GM12878 (cell line): ENCODE data around the gene FLNC. TPM values are rescaled to one million over a fixed set of nuclear protein-coding genes. Genes with fewer than 3 reads are reported as not detected.

Source experiments
- ATAC-seq: fragments of 200-7000 bp; cut with Tn5 transposase; 3 replicates; pipeline ENCODE4 v1.9.1; 2020; ENCODE audit warnings: mild to moderate bottlenecking, moderate library complexity
- BruUV-seq: library from RNA; stranded (reverse); fragments of 400-500 nt; replicated peaks from 2 replicates; lab custom pipeline; 2021; lab: Mats Ljungman, UMichigan
- CTCF ChIA-PET: fragments of 300-600 bp; sonication (Branson Sonifier 250); formaldehyde crosslinking; extraction: SDS; loops from one replicate; lab custom pipeline; 2021; ENCODE audit warnings: inconsistent platforms; lab: Yijun Ruan, JAX
- POLR2A ChIA-PET: fragments of 350-600 bp; formaldehyde crosslinking; extraction: SDS; loops from one replicate; lab custom pipeline; 2021; ENCODE audit warnings: inconsistent platforms; lab: Charles Lee
- RAD21 ChIA-PET: fragments of 300-600 bp; sonication (Branson Sonifier 250); formaldehyde crosslinking; loops from one replicate; lab custom pipeline; 2023; ENCODE audit warnings: antibody characterized with exemption; ENCODE audit not compliant: unreplicated experiment; lab: Charles Lee
- SMC1A ChIA-PET: fragments of 300-600 bp; sonication (Branson Sonifier 250); formaldehyde crosslinking; loops from one replicate; lab custom pipeline; 2023; ENCODE audit not compliant: unreplicated experiment, uncharacterized antibody; lab: Charles Lee
- DNase-seq: peaks from one replicate; pipeline ENCODE4 v3.0.0-alpha.2; 2011; ENCODE audit warnings: low read depth, low spot score
- FAIRE-seq: peaks from 3 replicates; lab custom pipeline; 2011; peaks lifted over from hg19 to GRCh38; lab: Jason Lieb, UNC
- H2AFZ ChIP-seq: 2 replicates; pipeline ENCODE4 v1.6.0; 2011; ENCODE audit warnings: low read depth, low read length, control low read depth; ENCODE audit not compliant: control insufficient read depth
- H3K27ac ChIP-seq: 2 replicates; pipeline ENCODE4 v1.5.1; 2011; ENCODE audit warnings: control low read depth; ENCODE audit not compliant: control insufficient read depth, insufficient read depth
- H3K27me3 ChIP-seq, 2 experiments: replicated peaks in 1 of 2; 2 replicates each; pipeline versions ENCODE4 v1.6.0 to v1.6.1; 2011; ENCODE audit warnings: low read length in 1 of 2; ENCODE audit not compliant: control insufficient read depth in 2 of 2, insufficient read depth in 2 of 2
- H3K36me3 ChIP-seq, 2 experiments: 2 replicates each; pipeline ENCODE4 v1.5.1; 2011; ENCODE audit warnings: low read length in 1 of 2; ENCODE audit not compliant: control insufficient read depth in 2 of 2, insufficient read depth in 2 of 2
- H3K4me1 ChIP-seq: 2 replicates; pipeline ENCODE4 v1.6.1; 2011; ENCODE audit warnings: mild to moderate bottlenecking, low read length, moderate library complexity, mixed read lengths; ENCODE audit not compliant: control insufficient read depth, insufficient read depth
- H3K4me2 ChIP-seq: 2 replicates; pipeline ENCODE4 v1.6.0; 2011; ENCODE audit warnings: control low read depth; ENCODE audit not compliant: control insufficient read depth, insufficient read depth
- H3K4me3 ChIP-seq: fragments of 200-600 bp; sonication (generic); 2 replicates; pipeline ENCODE4 v1.5.1; 2016
- H3K79me2 ChIP-seq: 2 replicates; pipeline ENCODE4 v1.6.0; 2011; ENCODE audit warnings: low read length; ENCODE audit not compliant: control insufficient read depth, insufficient read depth
- H3K9ac ChIP-seq: 2 replicates; pipeline ENCODE4 v1.8.0; 2011; ENCODE audit warnings: low read length, control low read depth, mixed read lengths; ENCODE audit not compliant: control insufficient read depth, insufficient read depth
- H3K9me3 ChIP-seq: replicated peaks from 3 replicates; pipeline ENCODE4 v1.5.1; 2011; ENCODE audit warnings: mild to moderate bottlenecking, low read length; ENCODE audit not compliant: control insufficient read depth, insufficient read depth
- H4K20me1 ChIP-seq: 2 replicates; pipeline ENCODE4 v1.6.0; 2011; ENCODE audit not compliant: control insufficient read depth, insufficient read depth
- FOXM1 ChIP-seq: IDR thresholded peaks from 2 replicates; pipeline ENCODE4 v1.6.1; 2012; ENCODE audit warnings: low read depth, mild to moderate bottlenecking, inconsistent platforms, low read length, moderate library complexity
- NFYA ChIP-seq: IDR thresholded peaks from 2 replicates; pipeline ENCODE4 v1.6.1; 2011; ENCODE audit warnings: low read depth, mild to moderate bottlenecking, low read length, improper control_type of control experiment, borderline replicate concordance
- SMC3 ChIP-seq: IDR thresholded peaks from 2 replicates; pipeline ENCODE4 v1.6.1; 2011; ENCODE audit warnings: low read length, improper control_type of control experiment, borderline replicate concordance
- ZZZ3 ChIP-seq: IDR thresholded peaks from 2 replicates; pipeline ENCODE4 v1.6.1; 2011; ENCODE audit warnings: low read depth; ENCODE audit not compliant: control insufficient read depth, insufficient read length
- WGBS: methylation state at CpG from one replicate; pipeline ENCODE4 v1.1.6; 2016; ENCODE audit warnings: low lambda C conversion rate; ENCODE audit not compliant: insufficient replicate concordance, insufficient coverage; ENCODE audit errors: missing lambda C conversion rate; 5-methylcytosine and 5-hydroxymethylcytosine counted together
- in situ Hi-C: fragments of 300-500 bp; cut with MboI; formaldehyde crosslinking; loops from 9 replicates; pipeline ENCODE4 v1.14.3; 2018; ENCODE audit warnings: mixed read lengths
- intact Hi-C: fragments of 100-400 bp; cut with micrococcal nuclease; formaldehyde crosslinking; loops from one replicate; pipeline ENCODE4 v1.14.2; 2022; ENCODE audit not compliant: unreplicated experiment
- polyA plus RNA-seq, 11 experiments: library from polyadenylated mRNA; depleted of rRNA in 4 of 11; unstranded in 6 of 11; stranded (reverse) in 5 of 11; fragments of >200 nt; fragmentation: Nextera tagmentation in 4 of 11; fragmentation: Illumina TruSeq in 1 of 11; extraction: Ambion mirVana in 4 of 11; extraction: Trizol in 1 of 11; gene quantifications; 1 replicate in 1 of 11; 2 replicates in 10 of 11; pipeline versions ENCODE4 v1.2.1 to v1.2.3, GENCODE V29; 2011 to 2016; ENCODE audit warnings: inconsistent platforms in 2 of 11, missing spikeins in 2 of 11, low read depth in 1 of 11
- total RNA-seq, 4 experiments: library from RNA; depleted of rRNA in 3 of 4; stranded (reverse); fragments of >200 nt in 3 of 4; fragmentation: Illumina TruSeq in 1 of 4; extraction: Trizol in 1 of 4; gene quantifications; 2 replicates each; pipeline versions ENCODE4 v1.2.1 to v1.2.3, GENCODE V29; 2013 to 2021
- TF ChIP-seq, protein P1 (sequence below): IDR thresholded peaks from 2 replicates; pipeline ENCODE4 v1.6.1; 2011; ENCODE audit warnings: low read depth, mild to moderate bottlenecking, low read length, moderate library complexity, borderline replicate concordance; ENCODE audit errors: extremely low read depth

The FLNC gene
- total and polyA plus RNA-seq, 10 of the 15 experiments (the other 5 are each of a cell fraction or from before 2014, with no cell fraction given): 0.01 to 0.21 (median 0.06) TPM; not detected in 3

DNA sequence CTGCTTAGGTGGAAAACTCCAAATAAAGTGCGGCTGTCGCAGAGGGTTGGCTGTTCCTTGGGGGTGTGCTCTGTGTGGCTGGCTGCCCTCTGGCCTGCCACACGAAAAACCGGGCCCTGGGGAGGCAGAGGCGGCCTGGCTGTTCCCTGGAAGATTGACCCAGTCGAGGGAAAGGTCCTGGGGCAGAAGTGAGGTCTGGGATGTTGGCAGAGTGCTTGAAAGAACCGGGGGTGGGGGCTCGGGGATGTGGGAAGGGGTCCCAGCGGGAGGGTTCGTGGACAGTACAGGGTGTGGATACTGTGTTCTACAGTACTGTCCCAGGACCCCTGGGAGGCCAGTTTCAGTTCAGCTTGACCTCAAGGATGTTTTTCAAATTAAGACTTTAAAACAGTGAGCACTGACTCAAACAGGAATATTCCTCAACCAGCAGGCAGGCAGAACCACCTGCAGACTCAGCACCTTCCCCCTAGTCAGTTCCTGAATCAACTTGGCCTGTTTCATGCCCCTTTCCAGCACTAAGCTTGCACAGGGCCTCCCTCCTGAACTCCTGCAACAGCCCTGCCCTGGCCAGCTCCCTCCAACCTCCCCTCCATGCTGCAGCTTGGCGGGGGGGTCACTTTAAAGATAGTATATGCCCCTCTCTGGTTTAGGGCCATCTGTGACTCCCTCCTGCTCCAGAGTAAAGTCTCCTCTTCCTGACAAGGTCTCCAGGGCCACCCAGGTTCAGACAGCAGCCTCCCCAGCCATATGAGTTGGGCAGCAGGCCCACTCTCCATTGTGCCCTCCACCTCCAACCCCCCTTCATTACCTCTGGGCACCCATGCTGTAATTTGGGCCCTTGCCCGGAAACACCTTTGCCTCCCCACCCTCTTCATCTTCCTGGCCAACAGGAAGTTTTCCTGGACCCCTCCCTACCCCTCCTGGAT is 29.3 kb downstream of the FLNC start:
- FAIRE-seq (no peak), DNase-seq (no peak), ATAC-seq (no peak)
- ChIA-PET SMC1A (interaction anchor here (1.0 kb wide), 1 partner anchor 121 kb away, joined by 3 read pairs; no protein-coding TSS in a partner anchor), POLR2A (interaction anchor here (1.1 kb wide), 1 partner anchor 24 kb away, joined by 4 read pairs; no protein-coding TSS in a partner anchor), RAD21 (interaction anchor here (0.7 to 1.1 kb wide), 3 partner anchors 24 to 333 kb away, joined by 3 to 4 read pairs (median 3); no protein-coding TSS in a partner anchor), CTCF (interaction anchor here (0.7 to 5.5 kb wide), 3 partner anchors 24 to 574 kb away, joined by 3 to 72 read pairs (median 4); no protein-coding TSS in a partner anchor)
- no peak overlapping the region; the same call in 1 of the 2 replicates for H2AFZ ChIP-seq
- intact Hi-C loops (loop anchor here (5.0 kb wide), 1 partner anchor 122 kb away; the partner anchor contains the start of gene CALU), in situ Hi-C loops (no loop called here)
- no TSS peak for BruUV-seq
- H3K9ac ChIP-seq: no peak overlapping the region
- 26% methylated on average over 12 of the region's 12 CpGs for WGBS
- no peaks in the 10 kb centered on the region for H3K36me3 ChIP-seq
- no peak for TF ChIP-seq NFYA
- no peak for TF ChIP-seq ZZZ3
- TF ChIP-seq FOXM1: no peak
- TF ChIP-seq, protein P1, sequence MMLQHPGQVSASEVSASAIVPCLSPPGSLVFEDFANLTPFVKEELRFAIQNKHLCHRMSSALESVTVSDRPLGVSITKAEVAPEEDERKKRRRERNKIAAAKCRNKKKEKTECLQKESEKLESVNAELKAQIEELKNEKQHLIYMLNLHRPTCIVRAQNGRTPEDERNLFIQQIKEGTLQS: no peak
- TF ChIP-seq SMC3: no peak
- no peaks in the 10 kb centered on the region for H4K20me1 ChIP-seq
- H3K9me3 ChIP-seq: no peaks in the 10 kb centered on the region
- H3K4me2 ChIP-seq: no peak overlapping the region
- peaks cover 7% of the 10 kb centered on the region; the same call in 1 of the 2 replicates for H3K4me1 ChIP-seq
- peaks cover 16% of the 10 kb centered on the region for H3K79me2 ChIP-seq
- H3K4me3 ChIP-seq: no peak overlapping the region
- H3K27me3 ChIP-seq: no peaks in the 10 kb centered on the region
- H3K27ac ChIP-seq: no peak overlapping the region
